GM12801 (cell line): ENCODE measurements around the gene DUSP12.

Experiments
- CTCF ChIP-seq: IDR thresholded peaks from one replicate; pipeline ENCODE4 v1.5.1; 2011; ENCODE audit warnings: control low read depth; ENCODE audit not compliant: insufficient read length; ENCODE audit errors: extremely low read depth

The DUSP12 gene

GRCh38 chr1:161710560-161710959 lies 39.0 kb upstream of the DUSP12 start:
- TF ChIP-seq CTCF = no peak

GRCh38 chr1:161718559-161719324 lies 30.8 kb upstream of the DUSP12 start:
- no peak for TF ChIP-seq CTCF

- TF ChIP-seq CTCF = no peak
Observed at GRCh38 chr1:161719325-161719611, 30.3 kb upstream of the DUSP12 start.

- no peak for TF ChIP-seq CTCF
Observed at GRCh38 chr1:161720422-161720821, 29.2 kb upstream of the DUSP12 start.

GRCh38 chr1:161720956-161721737 lies 28.4 kb upstream of the DUSP12 start, which contains the start of gene FCRLB:
Gene FCRLB (plus strand): TSS chr1:161721544. CDS start chr1:161722673, 1,129 bp downstream.
- TF ChIP-seq CTCF = no peak

- no peak for TF ChIP-seq CTCF
Observed at GRCh38 chr1:161721738-161722343, 27.7 kb upstream of the DUSP12 start.

- TF ChIP-seq CTCF = no peak
Observed at GRCh38 chr1:161722406-161722805, 27.2 kb upstream of the DUSP12 start.
